ENCODE data around the gene SAMD8.

SAMD8 gene

DNA sequence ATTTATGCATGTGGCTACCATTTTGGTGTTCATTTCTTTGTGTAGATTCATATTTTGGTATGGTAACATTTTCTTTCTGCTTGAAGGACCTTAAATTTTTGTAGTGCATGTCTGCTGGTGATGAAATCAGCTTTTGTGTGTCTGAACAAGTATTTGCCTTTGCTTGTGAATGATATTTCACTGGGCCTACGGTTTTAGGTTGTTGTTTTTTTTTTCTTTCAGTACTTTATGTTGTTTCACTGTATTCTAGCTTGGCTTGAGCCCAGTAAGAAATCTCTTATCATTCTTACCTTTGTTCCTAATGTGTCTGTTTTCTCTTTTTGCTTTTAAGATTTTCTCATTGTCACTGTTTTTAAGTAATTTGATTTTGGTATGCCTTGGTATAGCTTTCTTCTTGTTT lies 31.9 kb downstream of the SAMD8 start:
- no peak for TF ChIP-seq GABPA (IDR thresholded peaks at IDR 0.05; ENCODE audit: low read depth)
- TF ChIP-seq SPI1 (IDR thresholded peaks at IDR 0.05; ENCODE audit: borderline replicate concordance, low read depth): no peak
- Histone ChIP-seq H3K27me3 (ENCODE audit: insufficient read depth, poor library complexity, severe bottlenecking) (no peaks in the 10 kb centered on the region), H3K27ac (replicated peaks) (no peak overlapping the region), H3K4me3 (replicated peaks; ENCODE audit: insufficient read depth, low read length) (no peak overlapping the region)
- DNase-seq (ENCODE audit: low read depth in 1 of 2, low spot score in 1 of 2): no peak

DNA sequence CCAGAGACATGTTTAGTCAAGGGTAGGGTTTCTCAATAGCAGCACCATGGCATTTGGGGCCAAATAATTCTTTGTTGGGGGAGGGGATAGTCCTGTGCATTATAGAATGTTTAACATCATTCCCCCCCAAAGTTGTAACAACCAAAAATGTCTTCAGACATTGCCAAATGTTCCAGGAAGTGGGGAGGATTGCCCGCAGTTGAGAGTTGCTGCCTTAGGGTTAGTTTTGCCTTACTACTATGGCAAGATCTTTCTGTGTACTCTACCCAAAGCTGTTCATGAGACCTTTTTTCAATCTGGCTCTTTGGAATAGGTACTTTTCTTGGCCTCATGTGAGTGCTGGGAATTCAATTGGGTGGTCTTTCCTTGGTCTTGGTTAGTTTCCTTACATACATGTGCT lies 34.1 kb downstream of the SAMD8 start:
- Histone ChIP-seq H3K27me3 (ENCODE audit: insufficient read depth, poor library complexity, severe bottlenecking) (no peaks in the 10 kb centered on the region), H3K4me3 (replicated peaks; ENCODE audit: insufficient read depth, low read length) (no peak overlapping the region), H3K27ac (replicated peaks) (no peak overlapping the region)
- TF ChIP-seq, protein P1, sequence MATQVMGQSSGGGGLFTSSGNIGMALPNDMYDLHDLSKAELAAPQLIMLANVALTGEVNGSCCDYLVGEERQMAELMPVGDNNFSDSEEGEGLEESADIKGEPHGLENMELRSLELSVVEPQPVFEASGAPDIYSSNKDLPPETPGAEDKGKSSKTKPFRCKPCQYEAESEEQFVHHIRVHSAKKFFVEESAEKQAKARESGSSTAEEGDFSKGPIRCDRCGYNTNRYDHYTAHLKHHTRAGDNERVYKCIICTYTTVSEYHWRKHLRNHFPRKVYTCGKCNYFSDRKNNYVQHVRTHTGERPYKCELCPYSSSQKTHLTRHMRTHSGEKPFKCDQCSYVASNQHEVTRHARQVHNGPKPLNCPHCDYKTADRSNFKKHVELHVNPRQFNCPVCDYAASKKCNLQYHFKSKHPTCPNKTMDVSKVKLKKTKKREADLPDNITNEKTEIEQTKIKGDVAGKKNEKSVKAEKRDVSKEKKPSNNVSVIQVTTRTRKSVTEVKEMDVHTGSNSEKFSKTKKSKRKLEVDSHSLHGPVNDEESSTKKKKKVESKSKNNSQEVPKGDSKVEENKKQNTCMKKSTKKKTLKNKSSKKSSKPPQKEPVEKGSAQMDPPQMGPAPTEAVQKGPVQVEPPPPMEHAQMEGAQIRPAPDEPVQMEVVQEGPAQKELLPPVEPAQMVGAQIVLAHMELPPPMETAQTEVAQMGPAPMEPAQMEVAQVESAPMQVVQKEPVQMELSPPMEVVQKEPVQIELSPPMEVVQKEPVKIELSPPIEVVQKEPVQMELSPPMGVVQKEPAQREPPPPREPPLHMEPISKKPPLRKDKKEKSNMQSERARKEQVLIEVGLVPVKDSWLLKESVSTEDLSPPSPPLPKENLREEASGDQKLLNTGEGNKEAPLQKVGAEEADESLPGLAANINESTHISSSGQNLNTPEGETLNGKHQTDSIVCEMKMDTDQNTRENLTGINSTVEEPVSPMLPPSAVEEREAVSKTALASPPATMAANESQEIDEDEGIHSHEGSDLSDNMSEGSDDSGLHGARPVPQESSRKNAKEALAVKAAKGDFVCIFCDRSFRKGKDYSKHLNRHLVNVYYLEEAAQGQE (IDR thresholded peaks at IDR 0.05; ENCODE audit: insufficient replicate concordance, low read depth): no peak
- TF ChIP-seq, protein P2, sequence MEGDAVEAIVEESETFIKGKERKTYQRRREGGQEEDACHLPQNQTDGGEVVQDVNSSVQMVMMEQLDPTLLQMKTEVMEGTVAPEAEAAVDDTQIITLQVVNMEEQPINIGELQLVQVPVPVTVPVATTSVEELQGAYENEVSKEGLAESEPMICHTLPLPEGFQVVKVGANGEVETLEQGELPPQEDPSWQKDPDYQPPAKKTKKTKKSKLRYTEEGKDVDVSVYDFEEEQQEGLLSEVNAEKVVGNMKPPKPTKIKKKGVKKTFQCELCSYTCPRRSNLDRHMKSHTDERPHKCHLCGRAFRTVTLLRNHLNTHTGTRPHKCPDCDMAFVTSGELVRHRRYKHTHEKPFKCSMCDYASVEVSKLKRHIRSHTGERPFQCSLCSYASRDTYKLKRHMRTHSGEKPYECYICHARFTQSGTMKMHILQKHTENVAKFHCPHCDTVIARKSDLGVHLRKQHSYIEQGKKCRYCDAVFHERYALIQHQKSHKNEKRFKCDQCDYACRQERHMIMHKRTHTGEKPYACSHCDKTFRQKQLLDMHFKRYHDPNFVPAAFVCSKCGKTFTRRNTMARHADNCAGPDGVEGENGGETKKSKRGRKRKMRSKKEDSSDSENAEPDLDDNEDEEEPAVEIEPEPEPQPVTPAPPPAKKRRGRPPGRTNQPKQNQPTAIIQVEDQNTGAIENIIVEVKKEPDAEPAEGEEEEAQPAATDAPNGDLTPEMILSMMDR (IDR thresholded peaks at IDR 0.05; ENCODE audit: insufficient read depth, low read length): no peak
- TF ChIP-seq POLR2AphosphoS5 (IDR thresholded peaks at IDR 0.05; ENCODE audit: low read depth): no peak
- no peak for TF ChIP-seq GABPA (IDR thresholded peaks at IDR 0.05; ENCODE audit: low read depth)
- TF ChIP-seq SPI1 (IDR thresholded peaks at IDR 0.05; ENCODE audit: borderline replicate concordance, low read depth): no peak
- peak in 1 of 2 experiments; percentile 11 for DNase-seq (ENCODE audit: low read depth in 1 of 2, low spot score in 1 of 2)

DNA sequence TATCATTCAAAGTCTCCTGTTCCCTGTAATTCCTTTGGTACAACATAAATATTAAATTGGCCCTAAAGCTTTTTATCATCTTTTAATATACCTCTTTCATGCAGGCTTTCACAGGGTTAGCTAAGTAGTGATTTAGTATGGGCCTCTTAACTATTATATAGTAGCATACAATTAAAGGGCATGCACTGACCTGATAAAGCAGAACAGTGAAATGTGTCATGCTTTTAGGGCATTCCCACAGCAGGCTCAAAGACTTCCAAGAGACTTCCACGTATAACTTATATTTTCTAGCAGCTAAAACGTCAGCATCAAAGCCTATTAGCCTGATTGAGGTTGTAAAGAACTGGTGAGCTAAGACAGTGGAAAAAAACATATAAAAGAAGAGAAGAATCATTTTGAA lies 35.3 kb downstream of the SAMD8 start:
- Histone ChIP-seq H3K27me3 (ENCODE audit: insufficient read depth, poor library complexity, severe bottlenecking) (no peaks in the 10 kb centered on the region), H3K27ac (replicated peaks) (no peak overlapping the region), H3K4me3 (replicated peaks; ENCODE audit: insufficient read depth, low read length) (no peak overlapping the region)
- DNase-seq (ENCODE audit: low read depth in 1 of 2, low spot score in 1 of 2): no peak
- TF ChIP-seq SPI1 (IDR thresholded peaks at IDR 0.05; ENCODE audit: borderline replicate concordance, low read depth) (no peak), GABPA (IDR thresholded peaks at IDR 0.05; ENCODE audit: low read depth) (no peak), POLR2AphosphoS5 (IDR thresholded peaks at IDR 0.05; ENCODE audit: low read depth) (no peak)
- TF ChIP-seq, protein P2 (IDR thresholded peaks at IDR 0.05; ENCODE audit: insufficient read depth, low read length): no peak

DNA sequence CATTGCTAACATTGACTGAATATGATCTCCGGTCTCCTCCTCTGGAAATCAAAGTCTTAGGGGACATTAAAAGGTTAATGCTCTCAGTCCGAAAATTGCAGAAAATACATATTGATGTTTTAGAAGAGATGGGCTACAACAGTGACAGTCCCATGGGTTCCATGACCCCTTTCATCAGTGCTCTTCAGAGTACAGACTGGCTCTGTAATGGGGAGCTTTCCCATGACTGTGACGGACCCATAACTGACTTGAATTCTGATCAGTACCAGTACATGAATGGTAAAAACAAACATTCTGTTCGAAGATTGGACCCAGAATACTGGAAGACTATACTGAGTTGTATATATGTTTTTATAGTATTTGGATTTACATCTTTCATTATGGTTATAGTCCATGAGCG lies 39.2 kb downstream of the SAMD8 start:
- Histone ChIP-seq H3K27ac (replicated peaks) (no peak overlapping the region), H3K27me3 (ENCODE audit: insufficient read depth, poor library complexity, severe bottlenecking) (no peaks in the 10 kb centered on the region), H3K4me3 (replicated peaks; ENCODE audit: insufficient read depth, low read length) (no peak overlapping the region)
- DNase-seq (ENCODE audit: low read depth in 1 of 2, low spot score in 1 of 2): no peak
- TF ChIP-seq GABPA (IDR thresholded peaks at IDR 0.05; ENCODE audit: low read depth) (no peak), SPI1 (IDR thresholded peaks at IDR 0.05; ENCODE audit: borderline replicate concordance, low read depth) (no peak), POLR2AphosphoS5 (IDR thresholded peaks at IDR 0.05; ENCODE audit: low read depth) (no peak)
- TF ChIP-seq, protein P1 (IDR thresholded peaks at IDR 0.05; ENCODE audit: insufficient replicate concordance, low read depth): no peak
- TF ChIP-seq, protein P2 (IDR thresholded peaks at IDR 0.05; ENCODE audit: insufficient read depth, low read length): no peak
